ENCODE measurements around the gene MAP3K21.

- TF ChIP-seq ZSCAN4 (tag by site-specific recombination; IDR thresholded peaks at IDR 0.05) (no peak), PRDM2 (tag by site-specific recombination; IDR thresholded peaks at IDR 0.05; ENCODE audit: borderline replicate concordance) (no peak), ELK4 (IDR thresholded peaks at IDR 0.05; ENCODE audit: borderline replicate concordance, low read depth, low read length) (no peak), CTCF (tag by site-specific recombination; IDR thresholded peaks at IDR 0.05) (no peak), ZNF335 (tag by site-specific recombination; conservative IDR thresholded peaks at IDR 0.05) (no peak), ZNF585B (tag by site-specific recombination; IDR thresholded peaks at IDR 0.05) (no peak), BCL11A (tag by site-specific recombination; IDR thresholded peaks at IDR 0.05; ENCODE audit: low read depth) (no peak), ZNF341 (tag by site-specific recombination; IDR thresholded peaks at IDR 0.05; ENCODE audit: low read depth) (no peak), ZFP41 (tag by site-specific recombination; IDR thresholded peaks at IDR 0.05; ENCODE audit: borderline replicate concordance) (no peak), ZNF221 (tag by site-specific recombination; IDR thresholded peaks at IDR 0.05; ENCODE audit: borderline replicate concordance) (no peak), ZBTB1 (tag by site-specific recombination; IDR thresholded peaks at IDR 0.05) (no peak), ZNF366 (tag by site-specific recombination; conservative IDR thresholded peaks at IDR 0.05) (no peak), ZBTB48 (tag by site-specific recombination; IDR thresholded peaks at IDR 0.05) (no peak)
These were observed 54.3 kb downstream of the MAP3K21 start for GRCh38 chr1:233381806-233382205.

Data from HEK293 (cell line).